Skeletal muscle satellite cell (primary cell): ENCODE measurements around the gene AMOT. TPM values are rescaled to one million over a fixed set of nuclear protein-coding genes. Genes with fewer than 3 reads are reported as not detected.

Experiments used
- H3K27me3 ChIP-seq: 2 replicates; pipeline ENCODE4 v1.7.0; 2013; ENCODE audit warnings: low read length; ENCODE audit not compliant: control insufficient read depth, insufficient read depth
- H3K36me3 ChIP-seq: 2 replicates; pipeline ENCODE4 v1.7.0; 2013; ENCODE audit warnings: mild to moderate bottlenecking, control low read depth, low read length; ENCODE audit not compliant: insufficient read depth
- H3K4me1 ChIP-seq: 2 replicates; pipeline ENCODE4 v1.7.0; 2013; ENCODE audit warnings: low read length; ENCODE audit not compliant: control insufficient read depth, insufficient read depth
- H3K4me2 ChIP-seq: 2 replicates; pipeline ENCODE4 v1.7.0; 2013; ENCODE audit warnings: mild to moderate bottlenecking, low read length
- H3K4me3 ChIP-seq: 2 replicates; pipeline ENCODE4 v1.7.0; 2013; ENCODE audit warnings: low read length
- H3K9ac ChIP-seq: 2 replicates; pipeline ENCODE4 v1.7.0; 2013; ENCODE audit warnings: mild to moderate bottlenecking, low read depth, low read length, moderate library complexity
- H3K9me3 ChIP-seq: replicated peaks from 2 replicates; pipeline ENCODE4 v1.7.0; 2013; ENCODE audit warnings: mild to moderate bottlenecking, control low read depth, low read length
- small RNA-seq: library from RNA; depleted of rRNA; stranded (forward); fragments of <200 nt; gene quantifications from one replicate; pipeline ENCODE3, GENCODE V24; 2012

AMOT gene

GRCh38 chrX:112734290-112734689, 106.3 kb downstream of the AMOT start:
- H3K9ac ChIP-seq, result no peak overlapping the region
- H3K36me3 ChIP-seq, result no peaks in the 10 kb centered on the region
- no peak overlapping the region for H3K4me2 ChIP-seq
- H3K9me3 ChIP-seq, result no peaks in the 10 kb centered on the region
- H3K27me3 ChIP-seq, result peaks cover 12% of the 10 kb centered on the region
- no peaks in the 10 kb centered on the region for H3K4me1 ChIP-seq
- no peak overlapping the region for H3K4me3 ChIP-seq

- H3K4me2 ChIP-seq, result no peak overlapping the region
- H3K27me3 ChIP-seq, result peaks cover 11% of the 10 kb centered on the region
- H3K9me3 ChIP-seq, result no peaks in the 10 kb centered on the region
- H3K36me3 ChIP-seq, result no peaks in the 10 kb centered on the region
- no peaks in the 10 kb centered on the region for H3K4me1 ChIP-seq
- no peak overlapping the region for H3K4me3 ChIP-seq
- no peak overlapping the region for H3K9ac ChIP-seq
Measured at GRCh38 chrX:112731793-112732192, 108.8 kb downstream of the AMOT start.

Small RNA genes lying within 50 kb of the gene (small RNA-seq; reads per million reads assigned to genes)
- not detected for gene RN7SL266P
